Heart left ventricle (tissue), 16 donors: ENCODE data around the gene GCSAM. TPM values are rescaled to one million over a fixed set of nuclear protein-coding genes. Genes with fewer than 3 reads are reported as not detected.

Source experiments
- ATAC-seq, 4 donors: fragments of 200-7000 bp; cut with Tn5 transposase; one replicate each; pipeline ENCODE4 v1.9.1; 2020 to 2022; ENCODE audit warnings: moderate library complexity in 4 of 4, mild to moderate bottlenecking in 3 of 4, moderate number of reproducible peaks in 1 of 4
- DNase-seq, 5 donors: peaks; one replicate each; pipeline ENCODE4 v3.0.0-alpha.2; 2020
- H3K27ac ChIP-seq, 12 donors: fragments of 200-600 bp; sonication (generic) in 4 of 12; one replicate each; pipeline versions ENCODE4 v1.5.0 to v1.8.0; 2016 to 2022; ENCODE audit warnings: mild to moderate bottlenecking in 2 of 12
- H3K27me3 ChIP-seq, 9 donors: fragments of 200-600 bp; sonication (generic) in 2 of 9; one replicate each; pipeline versions ENCODE4 v1.5.1 to v1.8.0; 2016 to 2022; ENCODE audit warnings: mild to moderate bottlenecking in 3 of 9
- H3K36me3 ChIP-seq, 9 donors: fragments of 200-600 bp; sonication (generic) in 2 of 9; one replicate each; pipeline versions ENCODE4 v1.5.0 to v1.8.0; 2018 to 2022; ENCODE audit warnings: mild to moderate bottlenecking in 2 of 9
- H3K4me1 ChIP-seq, 12 donors: fragments of 200-600 bp; sonication (generic) in 4 of 12; one replicate each; pipeline versions ENCODE4 v1.5.0 to v1.8.0; 2016 to 2022; ENCODE audit warnings: mild to moderate bottlenecking in 3 of 12
- H3K4me3 ChIP-seq, 12 donors: fragments of 200-600 bp; sonication (generic) in 4 of 12; one replicate each; pipeline versions ENCODE4 v1.5.0 to v1.8.0; 2017 to 2022; ENCODE audit warnings: mild to moderate bottlenecking in 9 of 12, moderate library complexity in 4 of 12
- H3K9me3 ChIP-seq, 12 donors: fragments of 200-600 bp; sonication (generic) in 4 of 12; one replicate each; pipeline versions ENCODE4 v1.5.0 to v1.8.0; 2016 to 2022; ENCODE audit warnings: mild to moderate bottlenecking in 1 of 12
- CTCF ChIP-seq, 12 donors: fragments of 200-600 bp; sonication (generic) in 4 of 12; IDR thresholded peaks; one replicate each; pipeline versions ENCODE4 v1.5.0 to v1.8.0; 2018 to 2022; ENCODE audit warnings: antibody characterized with exemption in 12 of 12, mild to moderate bottlenecking in 5 of 12
- POLR2A ChIP-seq, 2 donors: fragments of 450-650 bp; IDR thresholded peaks; one replicate each; pipeline ENCODE4 v1.6.1; 2017; ENCODE audit warnings: antibody characterized with exemption in 2 of 2, mild to moderate bottlenecking in 2 of 2, moderate library complexity in 2 of 2
- WGBS, 4 donors: extraction: QIAGEN DNeasy Blood & Tissue Kit in 2 of 4; methylation state at CpG; one replicate each; pipeline versions ENCODE4 v1.1.5 to v1.1.7; 2013 to 2018; 5-methylcytosine and 5-hydroxymethylcytosine counted together
- intact Hi-C, 10 donors: fragments of 100-400 bp; cut with DNase I; formaldehyde crosslinking; loops; one replicate each; pipeline versions ENCODE4 v1.11.1 to v1.14.2; 2022
- polyA plus RNA-seq, 2 donors: library from polyadenylated mRNA; stranded (reverse); fragments of 200-250 nt; gene quantifications; one replicate each; pipeline ENCODE4 v1.2.3, GENCODE V29; 2013
- total RNA-seq, 9 donors: library from RNA; depleted of rRNA in 2 of 9; stranded (reverse); fragments of >200 nt in 2 of 9; fragmentation: NEBNext Ultra II Directional in 3 of 9; extraction: Animal tissue kit (Norgen Biotek cat#: 25700) in 3 of 9; gene quantifications; one replicate each; pipeline versions ENCODE4 v1.1.0 to v1.2.4, GENCODE V29; 2016 to 2023
- donor health status: ischemic (EF 13 %, LVEDD 7.1; RV severe dilation, severe dysfunction).
- donor health status: healthy with polysubstance abuse.
- donor health status: DM: no; HTN: yes; CAD: no.
- donor health status: DM: no; HTN: no; CAD: no.
- donor health status: ischemic (EF 25% LVEDD 6.9; RV normal size, moderate dysfunction).
- donor health status: ischemic (EF 25% LVEDD 5.7; RV mildly dilated, moderate dysfunction).
- donor health status: healthy.
- donor health status: DM: yes; HTN: yes; CAD: no.
- donor health status: ischemic (EF 35%, LVEDD 5.7; RV mildly dilated, moderate dysfunction).
- donor health status: nonischemic (EF 11% LVEDD 7.7; RV severe dilation, severe dysfunction).
- donor health status: DM: yes; HTN: yes; CAD: no.
- donor health status: PGD.
- donor health status: ischemic (EF 29% LVEDD 5.4; RV normal size, mild dysfunction).
- donor health status: nonischemic (EF 23%, LVEDD 6.1; RV moderate dilation, normal function).

The GCSAM gene
- total and polyA plus RNA-seq, 11 donors = 0.12 to 0.59 (median 0.27) TPM; not detected in 8

GRCh38 chr3:112111785-112112402 is 21.2 kb downstream of the GCSAM start:
- Histone ChIP-seq H3K27me3 (no peaks in the 10 kb centered on the region), H3K4me1 (peaks cover 0 to 15% (median 8%) of the 10 kb centered on the region in 12 donors), H3K4me3 (no peak overlapping the region), H3K9me3 (no peaks in the 10 kb centered on the region), H3K27ac (no peak overlapping the region), H3K36me3 (peaks cover 0 to 13% (median 0%) of the 10 kb centered on the region in 9 donors)
- peak; percentile 64 to 86 (median 77) for ATAC-seq
- intact Hi-C loops = loop anchor here in 9 of 10 donors (2.0 to 10.0 kb wide), 5 partner anchors 173 to 423 kb away; no protein-coding TSS in a partner anchor
- TF ChIP-seq CTCF (IDR thresholded peaks at IDR 0.05) (peak; percentile 62 to 82 (median 70)), POLR2A (IDR thresholded peaks at IDR 0.05) (no peak)
- 17 to 23% (median 21%) methylated on average over 3 of the region's 3 CpGs for WGBS, 4 donors
- DNase-seq = peak in 2 of 5 donors; percentile 39 to 40

GRCh38 chr3:112109322-112109721 is 23.7 kb downstream of the GCSAM start:
- ATAC-seq (no peak), DNase-seq (no peak)
- no peaks in the 10 kb centered on the region for H3K4me1 ChIP-seq
- H3K36me3 ChIP-seq = peaks cover 0 to 17% (median 0%) of the 10 kb centered on the region in 9 donors
- no peaks in the 10 kb centered on the region for H3K27me3 ChIP-seq
- H3K9me3 ChIP-seq = no peaks in the 10 kb centered on the region
- H3K27ac ChIP-seq = no peak overlapping the region
- TF ChIP-seq POLR2A (IDR thresholded peaks at IDR 0.05) = no peak
- no peak for TF ChIP-seq CTCF (IDR thresholded peaks at IDR 0.05)
- intact Hi-C loops = no loop called here
- no peak overlapping the region for H3K4me3 ChIP-seq
- 80 to 86% (median 83%) methylated on average over 5 of the region's 5 CpGs for WGBS, 4 donors

- no peak for ATAC-seq
- H3K27me3 ChIP-seq = no peaks in the 10 kb centered on the region
- H3K36me3 ChIP-seq = peaks cover 0 to 11% (median 0%) of the 10 kb centered on the region in 9 donors
- no peaks in the 10 kb centered on the region for H3K4me1 ChIP-seq
- H3K9me3 ChIP-seq = no peaks in the 10 kb centered on the region
- intact Hi-C loops = no loop called here
- TF ChIP-seq CTCF (IDR thresholded peaks at IDR 0.05) (no peak), POLR2A (IDR thresholded peaks at IDR 0.05) (no peak)
- no peak overlapping the region for H3K27ac ChIP-seq
- DNase-seq = no peak
- no peak overlapping the region for H3K4me3 ChIP-seq
- 87 to 90% (median 89%) methylated on average over 2 of the region's 2 CpGs for WGBS, 4 donors
Measured at GRCh38 chr3:112104774-112105173, 28.3 kb downstream of the GCSAM start.

GRCh38 chr3:112101916-112102315 is 31.1 kb downstream of the GCSAM start:
- DNase-seq = no peak
- H3K4me1 ChIP-seq = peaks cover 0 to 10% (median 0%) of the 10 kb centered on the region in 12 donors
- no peaks in the 10 kb centered on the region for H3K27me3 ChIP-seq
- H3K9me3 ChIP-seq = no peaks in the 10 kb centered on the region
- no peak overlapping the region for H3K27ac ChIP-seq
- intact Hi-C loops = no loop called here
- 69 to 78% (median 75%) methylated on average over 2 of the region's 2 CpGs for WGBS, 4 donors
- H3K36me3 ChIP-seq = peaks cover 0 to 10% (median 0%) of the 10 kb centered on the region in 9 donors
- H3K4me3 ChIP-seq = no peak overlapping the region
- TF ChIP-seq CTCF (IDR thresholded peaks at IDR 0.05) (no peak), POLR2A (IDR thresholded peaks at IDR 0.05) (no peak)
- ATAC-seq = no peak
